ENCODE measurements around the gene UCK1. TPM values are rescaled to one million over a fixed set of nuclear protein-coding genes. Genes with fewer than 3 reads are reported as not detected.

Gene UCK1
- total RNA-seq, 2 donors from 2014 or later = 21.2 to 37.8 TPM

DNA sequence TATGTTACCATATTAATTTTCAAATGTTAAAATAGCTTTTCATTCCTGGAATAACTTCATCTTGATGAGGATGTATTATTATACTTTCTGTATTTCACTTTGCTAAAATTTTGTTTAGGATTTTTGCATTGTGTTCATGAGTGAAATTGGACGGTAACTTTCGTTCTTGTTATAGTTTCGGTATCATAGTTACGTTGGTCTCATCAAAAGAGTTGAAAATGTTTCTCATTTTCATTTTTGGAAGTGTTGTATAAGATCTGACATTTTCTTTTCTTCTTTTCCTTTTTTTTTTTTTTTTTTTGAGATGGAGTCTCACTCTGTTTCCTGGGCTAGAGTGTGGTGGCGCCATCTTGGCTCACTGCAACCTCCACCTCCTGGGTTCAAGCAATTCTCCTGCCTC, 34.3 kb upstream of the UCK1 start:
- TF ChIP-seq CTCF (IDR thresholded peaks at IDR 0.05) = no peak
- no peak for DNase-seq (ENCODE audit: low spot score)
- H3K27me3 ChIP-seq = no peaks in the 10 kb centered on the region
- no peaks in the 10 kb centered on the region for H3K4me1 ChIP-seq
- no peak overlapping the region for H3K4me3 ChIP-seq
- H3K27ac ChIP-seq = no peak overlapping the region
- H3K9me3 ChIP-seq = peaks cover 0 to 10% of the 10 kb centered on the region in 2 donors
- peaks cover 6% of the 10 kb centered on the region for H3K36me3 ChIP-seq

- no peak overlapping the region for H3K4me3 ChIP-seq
- H3K4me1 ChIP-seq = no peaks in the 10 kb centered on the region
- H3K9me3 ChIP-seq = peaks cover 0 to 10% of the 10 kb centered on the region in 2 donors
- no peak for DNase-seq (ENCODE audit: low spot score)
- H3K27me3 ChIP-seq = no peaks in the 10 kb centered on the region
- no peak for TF ChIP-seq CTCF (IDR thresholded peaks at IDR 0.05)
- no peaks in the 10 kb centered on the region for H3K36me3 ChIP-seq
- no peak overlapping the region for H3K27ac ChIP-seq
Measured at GRCh38 chr9:131562032-131562959, 31.2 kb upstream of the UCK1 start.

DNA sequence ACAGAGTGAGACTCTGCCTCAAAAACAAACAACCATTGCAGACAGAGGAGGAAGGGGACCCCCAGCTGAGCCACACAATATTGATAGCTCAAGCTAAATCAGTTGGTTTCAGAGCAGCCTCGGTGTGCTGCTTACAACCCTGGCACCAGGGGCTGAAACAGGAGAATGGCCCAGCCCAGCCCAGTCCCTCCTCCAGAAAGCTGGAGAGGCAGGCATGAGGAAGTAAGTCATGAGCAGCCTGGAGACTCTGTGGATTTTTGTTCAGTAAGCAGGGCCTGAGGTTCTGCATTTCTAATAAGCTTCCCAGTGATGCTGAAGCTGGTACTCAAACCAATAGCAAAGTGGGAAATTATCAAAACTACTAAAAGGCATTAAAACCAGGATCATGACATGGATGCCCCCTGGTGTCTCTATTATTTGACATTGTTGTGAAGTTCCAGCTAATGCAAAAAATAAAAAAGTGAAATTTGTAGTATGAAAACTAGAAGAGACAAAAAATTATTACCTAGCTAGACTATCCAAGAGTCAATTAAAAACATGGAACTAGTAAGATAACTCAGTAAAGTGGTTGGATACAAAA, 28.4 kb upstream of the UCK1 start:
- Histone ChIP-seq H3K4me1 (no peaks in the 10 kb centered on the region), H3K9me3 (peaks cover 0 to 10% of the 10 kb centered on the region in 2 donors), H3K27ac (no peak overlapping the region), H3K4me3 (no peak overlapping the region), H3K27me3 (peaks cover 0 to 5% of the 10 kb centered on the region in 2 donors), H3K36me3 (no peaks in the 10 kb centered on the region)
- no peak for DNase-seq (ENCODE audit: low spot score)
- no peak for TF ChIP-seq CTCF (IDR thresholded peaks at IDR 0.05)

DNA sequence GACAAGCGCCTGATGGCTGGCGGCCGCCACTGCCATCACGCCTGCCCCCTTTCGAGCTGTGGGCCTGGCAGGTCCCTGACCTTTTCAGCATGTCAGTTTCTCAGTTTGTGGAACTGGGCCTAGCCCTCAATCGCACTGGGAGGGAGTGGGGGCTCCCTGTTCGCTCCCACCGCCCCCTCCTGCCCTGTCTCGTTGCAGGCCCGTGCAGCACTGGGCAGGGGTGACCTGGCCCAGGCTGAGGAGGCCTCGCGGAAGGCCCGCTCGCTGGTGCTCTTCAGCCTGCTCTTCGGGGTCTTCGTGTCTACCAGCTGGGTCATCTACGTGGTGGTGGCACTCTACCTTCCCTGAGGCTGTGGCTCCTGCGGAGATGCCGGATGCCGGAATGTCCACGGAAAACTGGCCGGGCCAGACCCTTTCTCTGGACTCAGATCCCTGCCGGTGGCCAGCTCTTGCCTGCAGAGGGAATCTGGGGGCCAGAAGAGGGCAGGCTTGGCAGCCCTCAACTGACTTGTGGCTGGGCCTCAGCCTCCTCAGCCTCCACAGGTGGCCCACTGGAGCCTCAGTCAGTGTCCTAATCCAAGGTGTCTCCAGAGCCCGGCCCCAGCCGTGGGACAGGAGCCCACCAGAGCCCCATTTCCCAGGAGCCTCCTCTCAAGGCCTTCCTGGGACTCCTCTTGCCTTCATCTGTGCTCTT, 26.9 kb upstream of the UCK1 start:
- Histone ChIP-seq H3K4me1 (no peaks in the 10 kb centered on the region), H3K27ac (no peak overlapping the region), H3K4me3 (no peak overlapping the region), H3K27me3 (peaks cover 0 to 5% of the 10 kb centered on the region in 2 donors), H3K36me3 (no peaks in the 10 kb centered on the region), H3K9me3 (peaks cover 0 to 12% of the 10 kb centered on the region in 2 donors)
- no peak for DNase-seq (ENCODE audit: low spot score)
- no peak for TF ChIP-seq CTCF (IDR thresholded peaks at IDR 0.05)

- H3K27me3 ChIP-seq = peaks cover 0 to 5% of the 10 kb centered on the region in 2 donors
- no peak overlapping the region for H3K27ac ChIP-seq
- H3K4me1 ChIP-seq = no peaks in the 10 kb centered on the region
- DNase-seq (ENCODE audit: low spot score) = no peak
- H3K9me3 ChIP-seq = peaks cover 0 to 3% of the 10 kb centered on the region in 2 donors
- no peak overlapping the region for H3K4me3 ChIP-seq
- TF ChIP-seq CTCF (IDR thresholded peaks at IDR 0.05) = no peak
- H3K36me3 ChIP-seq = no peaks in the 10 kb centered on the region
Measured at GRCh38 chr9:131555841-131556673, 25.0 kb upstream of the UCK1 start.

Data from right atrium auricular region (tissue), 2 donors.